ENCODE measurements around the gene COA3. TPM values are rescaled to one million over a fixed set of nuclear protein-coding genes. Genes with fewer than 3 reads are reported as not detected.

COA3 gene
- total RNA-seq, 1 experiment from 2014 or later = 41.0 TPM

DNA sequence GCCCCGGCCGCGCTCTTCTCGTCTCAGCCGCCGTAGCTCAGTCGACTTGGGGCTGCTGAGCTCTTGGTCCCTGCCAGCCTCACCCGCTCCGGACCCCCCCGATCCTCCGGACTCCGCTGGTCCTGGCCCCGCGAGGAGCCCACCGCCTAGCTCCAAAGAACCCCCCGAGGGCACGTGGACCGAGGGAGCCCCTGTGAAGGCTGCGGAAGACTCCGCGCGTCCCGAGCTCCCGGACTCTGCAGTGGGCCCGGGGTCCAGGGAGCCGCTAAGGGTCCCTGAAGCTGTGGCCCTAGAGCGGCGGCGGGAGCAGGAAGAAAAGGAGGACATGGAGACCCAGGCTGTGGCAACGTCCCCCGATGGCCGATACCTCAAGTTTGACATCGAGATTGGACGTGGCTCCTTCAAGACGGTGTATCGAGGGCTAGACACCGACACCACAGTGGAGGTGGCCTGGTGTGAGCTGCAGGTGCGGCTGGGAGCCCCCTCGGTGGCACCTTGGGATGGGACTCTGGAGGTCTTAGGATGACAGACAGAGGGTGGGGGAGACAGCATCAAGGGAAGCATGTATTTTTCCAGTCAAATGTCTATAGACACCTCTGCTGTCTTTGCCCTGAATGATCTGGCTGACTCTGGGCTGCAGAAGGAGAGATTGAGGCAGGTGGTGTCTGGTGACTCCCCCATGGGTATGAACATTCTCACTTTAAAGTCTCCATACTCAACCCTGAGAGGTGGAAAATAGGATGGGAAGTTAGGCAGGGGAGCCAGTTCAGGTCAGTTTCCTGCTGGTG is 17.5 kb downstream of the COA3 start:
- Mint-ChIP-seq H3K36me3 (ENCODE audit: insufficient read depth, unreplicated experiment) (peaks cover 31% of the 10 kb centered on the region), H3K27ac (ENCODE audit: low read depth, unreplicated experiment) (no peak overlapping the region), H3K27me3 (ENCODE audit: insufficient read depth, unreplicated experiment) (no peaks in the 10 kb centered on the region), H3K9me3 (ENCODE audit: unreplicated experiment) (no peaks in the 10 kb centered on the region), H3K4me1 (ENCODE audit: insufficient read depth, unreplicated experiment) (peaks cover 11% of the 10 kb centered on the region), H3K4me3 (ENCODE audit: unreplicated experiment) (no peak overlapping the region)
- no peak for DNase-seq (ENCODE audit: unreplicated experiment)
- BruUV-seq (replicated peaks) = no TSS peak
- ChIA-PET POLR2A (interaction anchor here (0.7 to 2.5 kb wide), 3 partner anchors 8 to 42 kb away, joined by 3 to 15 read pairs (median 5); partner anchors contain the start of genes CNTD1, COA3 and VPS25), CTCF (no interaction called here)
- intact Hi-C loops (cut with micrococcal nuclease) = no loop called here
- TF ChIP-seq, protein P1, sequence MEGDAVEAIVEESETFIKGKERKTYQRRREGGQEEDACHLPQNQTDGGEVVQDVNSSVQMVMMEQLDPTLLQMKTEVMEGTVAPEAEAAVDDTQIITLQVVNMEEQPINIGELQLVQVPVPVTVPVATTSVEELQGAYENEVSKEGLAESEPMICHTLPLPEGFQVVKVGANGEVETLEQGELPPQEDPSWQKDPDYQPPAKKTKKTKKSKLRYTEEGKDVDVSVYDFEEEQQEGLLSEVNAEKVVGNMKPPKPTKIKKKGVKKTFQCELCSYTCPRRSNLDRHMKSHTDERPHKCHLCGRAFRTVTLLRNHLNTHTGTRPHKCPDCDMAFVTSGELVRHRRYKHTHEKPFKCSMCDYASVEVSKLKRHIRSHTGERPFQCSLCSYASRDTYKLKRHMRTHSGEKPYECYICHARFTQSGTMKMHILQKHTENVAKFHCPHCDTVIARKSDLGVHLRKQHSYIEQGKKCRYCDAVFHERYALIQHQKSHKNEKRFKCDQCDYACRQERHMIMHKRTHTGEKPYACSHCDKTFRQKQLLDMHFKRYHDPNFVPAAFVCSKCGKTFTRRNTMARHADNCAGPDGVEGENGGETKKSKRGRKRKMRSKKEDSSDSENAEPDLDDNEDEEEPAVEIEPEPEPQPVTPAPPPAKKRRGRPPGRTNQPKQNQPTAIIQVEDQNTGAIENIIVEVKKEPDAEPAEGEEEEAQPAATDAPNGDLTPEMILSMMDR (IDR thresholded peaks at IDR 0.05; ENCODE audit: unreplicated experiment) = no peak

DNA sequence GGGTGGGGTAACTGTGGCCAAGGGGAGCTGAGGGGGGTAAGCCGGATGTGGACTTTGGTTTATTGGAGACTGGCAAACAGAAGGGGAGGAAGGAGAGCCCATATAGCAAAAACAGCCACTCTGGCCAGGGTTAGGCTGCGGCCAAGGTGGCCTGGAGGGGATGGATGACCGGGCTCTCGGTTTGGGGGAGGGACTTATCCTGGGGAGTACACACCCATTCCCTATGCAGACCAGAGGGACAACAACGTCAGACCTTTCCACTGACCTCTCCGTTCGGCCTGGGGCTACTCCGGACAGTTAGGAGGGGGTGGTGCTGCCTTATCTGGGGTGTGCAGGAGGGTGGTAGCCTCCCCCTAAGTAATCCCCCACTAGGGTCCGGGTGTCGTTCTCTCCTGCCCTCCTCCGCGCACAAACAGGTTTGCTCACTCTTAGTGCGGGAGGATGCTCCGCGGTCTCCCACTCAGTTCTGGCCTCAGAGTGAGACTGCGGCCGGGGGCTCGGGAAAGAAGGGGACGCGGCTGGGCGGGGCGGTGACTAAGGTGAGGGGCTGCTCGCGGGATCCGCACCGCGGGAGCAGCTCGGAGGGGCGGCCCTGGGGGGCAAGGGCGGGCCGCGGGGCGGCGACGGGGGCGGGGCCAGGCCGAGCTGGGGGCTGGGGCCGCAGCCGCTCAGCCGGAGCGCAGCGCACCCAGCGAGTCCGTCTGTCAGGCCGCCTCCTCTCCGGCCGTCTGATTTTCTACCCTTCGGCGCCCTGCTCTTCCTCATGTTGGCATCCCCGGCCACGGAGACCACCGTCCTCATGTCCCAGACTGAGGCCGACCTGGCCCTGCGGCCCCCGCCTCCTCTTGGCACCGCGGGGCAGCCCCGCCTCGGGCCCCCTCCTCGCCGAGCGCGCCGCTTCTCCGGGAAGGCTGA is 18.3 kb downstream of the COA3 start, which contains the start of gene WNK4:
Gene WNK4 (plus strand): TSS at position 675 of the 915 bp plus-strand sequence. CDS start 89 bp downstream, at position 764.
- Mint-ChIP-seq H3K4me3 (ENCODE audit: unreplicated experiment) (no peak within 1 kb of the TSS), H3K4me1 (ENCODE audit: insufficient read depth, unreplicated experiment) (peaks cover 11% of the 10 kb centered on the region), H3K27me3 (ENCODE audit: insufficient read depth, unreplicated experiment) (no peaks in the 10 kb centered on the region), H3K9me3 (ENCODE audit: unreplicated experiment) (no peaks in the 10 kb centered on the region), H3K36me3 (ENCODE audit: insufficient read depth, unreplicated experiment) (peaks cover 31% of the 10 kb centered on the region), H3K27ac (ENCODE audit: low read depth, unreplicated experiment) (peak within 1 kb of the TSS; percentile 28)
- intact Hi-C loops (cut with micrococcal nuclease) = no loop called here
- TF ChIP-seq, protein P1 (IDR thresholded peaks at IDR 0.05; ENCODE audit: unreplicated experiment) = no peak
- no TSS peak for BruUV-seq (replicated peaks)
- CTCF ChIA-PET = interaction anchor here (0.7 to 0.9 kb wide), 2 partner anchors 44 to 194 kb away, joined by 3 to 4 read pairs; partner anchors contain the start of gene BECN1
- DNase-seq (ENCODE audit: unreplicated experiment) = no peak
- POLR2A ChIA-PET = interaction anchor here (0.7 kb wide), 1 partner anchor 43 kb away, joined by 3 read pairs; no protein-coding TSS in a partner anchor

DNA sequence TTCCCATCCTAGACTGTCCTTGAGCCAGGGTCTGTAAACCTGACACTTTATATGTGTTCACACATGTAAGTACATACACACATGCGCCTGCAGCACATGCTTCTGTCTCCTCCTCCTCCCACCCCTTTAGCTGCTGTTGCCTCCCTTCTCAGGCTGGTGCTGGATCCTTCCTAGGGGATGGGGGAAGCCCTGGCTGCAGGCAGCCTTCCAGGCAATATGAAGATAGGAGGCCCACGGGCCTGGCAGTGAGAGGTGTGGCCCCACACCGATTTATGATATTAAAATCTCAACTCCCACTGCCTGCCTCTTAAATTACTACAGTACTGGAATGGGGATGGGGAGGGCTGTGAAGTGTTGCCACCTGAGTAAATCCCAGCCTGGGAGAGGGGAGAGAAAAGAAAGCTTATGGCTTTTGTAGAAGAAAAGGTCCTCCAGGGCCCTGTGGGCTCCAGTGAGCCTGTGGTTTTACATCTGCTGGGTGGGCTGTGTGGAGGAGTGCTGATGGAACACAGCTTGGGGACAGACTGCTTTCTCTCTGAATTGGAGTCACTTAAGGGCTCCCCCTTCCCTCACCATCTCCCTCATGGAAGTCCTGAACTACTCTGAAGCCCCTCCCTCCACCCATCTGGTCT is 19.1 kb downstream of the COA3 start:
- BruUV-seq (replicated peaks) = TSS peak; percentile 21
- H3K36me3 Mint-ChIP-seq (ENCODE audit: insufficient read depth, unreplicated experiment) = peaks cover 31% of the 10 kb centered on the region
- DNase-seq (ENCODE audit: unreplicated experiment) = no peak
- H3K4me1 Mint-ChIP-seq (ENCODE audit: insufficient read depth, unreplicated experiment) = peaks cover 14% of the 10 kb centered on the region
- intact Hi-C loops (cut with micrococcal nuclease) = no loop called here
- POLR2A ChIA-PET = no interaction called here
- TF ChIP-seq, protein P1 (IDR thresholded peaks at IDR 0.05; ENCODE audit: unreplicated experiment) = no peak
- H3K9me3 Mint-ChIP-seq (ENCODE audit: unreplicated experiment) = no peaks in the 10 kb centered on the region
- CTCF ChIA-PET = interaction anchor here (0.9 kb wide), 1 partner anchor 45 kb away, joined by 4 read pairs; the partner anchor contains the start of gene BECN1
- H3K27ac Mint-ChIP-seq (ENCODE audit: low read depth, unreplicated experiment) = peak overlapping the region; percentile 28
- no peak overlapping the region for H3K4me3 Mint-ChIP-seq (ENCODE audit: unreplicated experiment)
- H3K27me3 Mint-ChIP-seq (ENCODE audit: insufficient read depth, unreplicated experiment) = no peaks in the 10 kb centered on the region
